ENCODE results near the gene MACROD2. TPM values are rescaled to one million over a fixed set of nuclear protein-coding genes. Genes with fewer than 3 reads are reported as not detected.

MACROD2 gene
- total and polyA plus RNA-seq, 2 experiments from 2014 or later = 2.8 to 4.3 TPM

- no peaks in the 10 kb centered on the region for H3K79me2 ChIP-seq (replicated peaks; ENCODE audit: insufficient read depth)
- TF ChIP-seq, protein P1, sequence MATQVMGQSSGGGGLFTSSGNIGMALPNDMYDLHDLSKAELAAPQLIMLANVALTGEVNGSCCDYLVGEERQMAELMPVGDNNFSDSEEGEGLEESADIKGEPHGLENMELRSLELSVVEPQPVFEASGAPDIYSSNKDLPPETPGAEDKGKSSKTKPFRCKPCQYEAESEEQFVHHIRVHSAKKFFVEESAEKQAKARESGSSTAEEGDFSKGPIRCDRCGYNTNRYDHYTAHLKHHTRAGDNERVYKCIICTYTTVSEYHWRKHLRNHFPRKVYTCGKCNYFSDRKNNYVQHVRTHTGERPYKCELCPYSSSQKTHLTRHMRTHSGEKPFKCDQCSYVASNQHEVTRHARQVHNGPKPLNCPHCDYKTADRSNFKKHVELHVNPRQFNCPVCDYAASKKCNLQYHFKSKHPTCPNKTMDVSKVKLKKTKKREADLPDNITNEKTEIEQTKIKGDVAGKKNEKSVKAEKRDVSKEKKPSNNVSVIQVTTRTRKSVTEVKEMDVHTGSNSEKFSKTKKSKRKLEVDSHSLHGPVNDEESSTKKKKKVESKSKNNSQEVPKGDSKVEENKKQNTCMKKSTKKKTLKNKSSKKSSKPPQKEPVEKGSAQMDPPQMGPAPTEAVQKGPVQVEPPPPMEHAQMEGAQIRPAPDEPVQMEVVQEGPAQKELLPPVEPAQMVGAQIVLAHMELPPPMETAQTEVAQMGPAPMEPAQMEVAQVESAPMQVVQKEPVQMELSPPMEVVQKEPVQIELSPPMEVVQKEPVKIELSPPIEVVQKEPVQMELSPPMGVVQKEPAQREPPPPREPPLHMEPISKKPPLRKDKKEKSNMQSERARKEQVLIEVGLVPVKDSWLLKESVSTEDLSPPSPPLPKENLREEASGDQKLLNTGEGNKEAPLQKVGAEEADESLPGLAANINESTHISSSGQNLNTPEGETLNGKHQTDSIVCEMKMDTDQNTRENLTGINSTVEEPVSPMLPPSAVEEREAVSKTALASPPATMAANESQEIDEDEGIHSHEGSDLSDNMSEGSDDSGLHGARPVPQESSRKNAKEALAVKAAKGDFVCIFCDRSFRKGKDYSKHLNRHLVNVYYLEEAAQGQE (IDR thresholded peaks at IDR 0.05; ENCODE audit: unreplicated experiment) = no peak
- no peak for TF ChIP-seq CREB1 (CRISPR knock-in tag; IDR thresholded peaks at IDR 0.05; ENCODE audit: low read depth)
- TF ChIP-seq JUNB (IDR thresholded peaks at IDR 0.05; ENCODE audit: unreplicated experiment) = no peak
- no peak for TF ChIP-seq ZNF331 (CRISPR knock-in tag; IDR thresholded peaks at IDR 0.05; ENCODE audit: low read depth)
- TF ChIP-seq POLR2AphosphoS5 (IDR thresholded peaks at IDR 0.05; ENCODE audit: low read depth) = no peak
- TF ChIP-seq STAT1 (IDR thresholded peaks at IDR 0.05; ENCODE audit: unreplicated experiment) = no peak
- no peak for TF ChIP-seq EZH2 (IDR thresholded peaks at IDR 0.05; ENCODE audit: low read depth, unreplicated experiment)
- TF ChIP-seq ZNF114 (CRISPR knock-in tag; IDR thresholded peaks at IDR 0.05) = no peak
- TF ChIP-seq, protein P2, sequence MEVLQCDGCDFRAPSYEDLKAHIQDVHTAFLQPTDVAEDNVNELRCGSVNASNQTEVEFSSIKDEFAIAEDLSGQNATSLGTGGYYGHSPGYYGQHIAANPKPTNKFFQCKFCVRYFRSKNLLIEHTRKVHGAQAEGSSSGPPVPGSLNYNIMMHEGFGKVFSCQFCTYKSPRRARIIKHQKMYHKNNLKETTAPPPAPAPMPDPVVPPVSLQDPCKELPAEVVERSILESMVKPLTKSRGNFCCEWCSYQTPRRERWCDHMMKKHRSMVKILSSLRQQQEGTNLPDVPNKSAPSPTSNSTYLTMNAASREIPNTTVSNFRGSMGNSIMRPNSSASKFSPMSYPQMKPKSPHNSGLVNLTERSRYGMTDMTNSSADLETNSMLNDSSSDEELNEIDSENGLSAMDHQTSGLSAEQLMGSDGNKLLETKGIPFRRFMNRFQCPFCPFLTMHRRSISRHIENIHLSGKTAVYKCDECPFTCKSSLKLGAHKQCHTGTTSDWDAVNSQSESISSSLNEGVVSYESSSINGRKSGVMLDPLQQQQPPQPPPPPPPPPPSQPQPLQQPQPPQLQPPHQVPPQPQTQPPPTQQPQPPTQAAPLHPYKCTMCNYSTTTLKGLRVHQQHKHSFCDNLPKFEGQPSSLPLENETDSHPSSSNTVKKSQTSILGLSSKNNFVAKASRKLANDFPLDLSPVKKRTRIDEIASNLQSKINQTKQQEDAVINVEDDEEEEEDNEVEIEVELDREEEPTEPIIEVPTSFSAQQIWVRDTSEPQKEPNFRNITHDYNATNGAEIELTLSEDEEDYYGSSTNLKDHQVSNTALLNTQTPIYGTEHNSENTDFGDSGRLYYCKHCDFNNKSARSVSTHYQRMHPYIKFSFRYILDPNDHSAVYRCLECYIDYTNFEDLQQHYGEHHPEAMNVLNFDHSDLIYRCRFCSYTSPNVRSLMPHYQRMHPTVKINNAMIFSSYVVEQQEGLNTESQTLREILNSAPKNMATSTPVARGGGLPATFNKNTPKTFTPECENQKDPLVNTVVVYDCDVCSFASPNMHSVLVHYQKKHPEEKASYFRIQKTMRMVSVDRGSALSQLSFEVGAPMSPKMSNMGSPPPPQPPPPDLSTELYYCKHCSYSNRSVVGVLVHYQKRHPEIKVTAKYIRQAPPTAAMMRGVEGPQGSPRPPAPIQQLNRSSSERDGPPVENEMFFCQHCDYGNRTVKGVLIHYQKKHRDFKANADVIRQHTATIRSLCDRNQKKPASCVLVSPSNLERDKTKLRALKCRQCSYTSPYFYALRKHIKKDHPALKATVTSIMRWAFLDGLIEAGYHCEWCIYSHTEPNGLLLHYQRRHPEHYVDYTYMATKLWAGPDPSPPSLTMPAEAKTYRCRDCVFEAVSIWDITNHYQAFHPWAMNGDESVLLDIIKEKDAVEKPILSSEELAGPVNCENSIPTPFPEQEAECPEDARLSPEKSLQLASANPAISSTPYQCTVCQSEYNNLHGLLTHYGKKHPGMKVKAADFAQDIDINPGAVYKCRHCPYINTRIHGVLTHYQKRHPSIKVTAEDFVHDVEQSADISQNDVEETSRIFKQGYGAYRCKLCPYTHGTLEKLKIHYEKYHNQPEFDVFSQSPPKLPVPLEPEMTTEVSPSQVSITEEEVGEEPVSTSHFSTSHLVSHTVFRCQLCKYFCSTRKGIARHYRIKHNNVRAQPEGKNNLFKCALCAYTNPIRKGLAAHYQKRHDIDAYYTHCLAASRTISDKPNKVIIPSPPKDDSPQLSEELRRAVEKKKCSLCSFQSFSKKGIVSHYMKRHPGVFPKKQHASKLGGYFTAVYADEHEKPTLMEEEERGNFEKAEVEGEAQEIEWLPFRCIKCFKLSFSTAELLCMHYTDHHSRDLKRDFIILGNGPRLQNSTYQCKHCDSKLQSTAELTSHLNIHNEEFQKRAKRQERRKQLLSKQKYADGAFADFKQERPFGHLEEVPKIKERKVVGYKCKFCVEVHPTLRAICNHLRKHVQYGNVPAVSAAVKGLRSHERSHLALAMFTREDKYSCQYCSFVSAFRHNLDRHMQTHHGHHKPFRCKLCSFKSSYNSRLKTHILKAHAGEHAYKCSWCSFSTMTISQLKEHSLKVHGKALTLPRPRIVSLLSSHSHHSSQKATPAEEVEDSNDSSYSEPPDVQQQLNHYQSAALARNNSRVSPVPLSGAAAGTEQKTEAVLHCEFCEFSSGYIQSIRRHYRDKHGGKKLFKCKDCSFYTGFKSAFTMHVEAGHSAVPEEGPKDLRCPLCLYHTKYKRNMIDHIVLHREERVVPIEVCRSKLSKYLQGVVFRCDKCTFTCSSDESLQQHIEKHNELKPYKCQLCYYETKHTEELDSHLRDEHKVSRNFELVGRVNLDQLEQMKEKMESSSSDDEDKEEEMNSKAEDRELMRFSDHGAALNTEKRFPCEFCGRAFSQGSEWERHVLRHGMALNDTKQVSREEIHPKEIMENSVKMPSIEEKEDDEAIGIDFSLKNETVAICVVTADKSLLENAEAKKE (CRISPR knock-in tag; IDR thresholded peaks at IDR 0.05) = no peak
- TF ChIP-seq EZH2phosphoT487 (IDR thresholded peaks at IDR 0.05; ENCODE audit: unreplicated experiment) = no peak
- TF ChIP-seq, protein P3, sequence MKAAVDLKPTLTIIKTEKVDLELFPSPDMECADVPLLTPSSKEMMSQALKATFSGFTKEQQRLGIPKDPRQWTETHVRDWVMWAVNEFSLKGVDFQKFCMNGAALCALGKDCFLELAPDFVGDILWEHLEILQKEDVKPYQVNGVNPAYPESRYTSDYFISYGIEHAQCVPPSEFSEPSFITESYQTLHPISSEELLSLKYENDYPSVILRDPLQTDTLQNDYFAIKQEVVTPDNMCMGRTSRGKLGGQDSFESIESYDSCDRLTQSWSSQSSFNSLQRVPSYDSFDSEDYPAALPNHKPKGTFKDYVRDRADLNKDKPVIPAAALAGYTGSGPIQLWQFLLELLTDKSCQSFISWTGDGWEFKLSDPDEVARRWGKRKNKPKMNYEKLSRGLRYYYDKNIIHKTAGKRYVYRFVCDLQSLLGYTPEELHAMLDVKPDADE (IDR thresholded peaks at IDR 0.05) = no peak
- TF ChIP-seq CTCF (conservative IDR thresholded peaks at IDR 0.05; ENCODE audit: low read depth in 2 of 2) = no peak
- no peak for TF ChIP-seq NANOG (IDR thresholded peaks at IDR 0.05; ENCODE audit: borderline replicate concordance)
- DNase-seq (ENCODE audit: low spot score) (no peak), ATAC-seq (no peak)
- no peak overlapping the region for H3K27ac Mint-ChIP-seq
- no peak overlapping the region for H3K27ac ChIP-seq (ENCODE audit: low read depth)
- no peak overlapping the region for H3K4me3 ChIP-seq
- H3K4me1 Mint-ChIP-seq = no peaks in the 10 kb centered on the region
- no peaks in the 10 kb centered on the region for H3K36me3 Mint-ChIP-seq (ENCODE audit: low read depth)
- H2AFZ ChIP-seq = no peak overlapping the region
- peaks cover 3% of the 10 kb centered on the region; the same call in 1 of the 2 replicates for H3K9me2 ChIP-seq (ENCODE audit: insufficient read depth)
- H3K36me3 ChIP-seq (ENCODE audit: insufficient read depth) = no peaks in the 10 kb centered on the region
- H3F3A ChIP-seq (replicated peaks; ENCODE audit: low read depth) = no peaks in the 10 kb centered on the region
- no peaks in the 10 kb centered on the region for H4K20me1 ChIP-seq (replicated peaks; ENCODE audit: insufficient read depth)
- no peak overlapping the region for H3K4me3 Mint-ChIP-seq
- no peaks in the 10 kb centered on the region for H3K4me1 ChIP-seq (ENCODE audit: insufficient read depth)
- no peak overlapping the region for H3K4me2 ChIP-seq
- peaks cover 2% of the 10 kb centered on the region for H3K27me3 Mint-ChIP-seq (ENCODE audit: insufficient read depth, low read depth, poor library complexity)
- no peaks in the 10 kb centered on the region for H3K27me3 ChIP-seq (ENCODE audit: insufficient read depth)
- peaks cover 2% of the 10 kb centered on the region; the same call in 1 of the 3 replicates for H3K9me3 Mint-ChIP-seq
Measured at GRCh38 chr20:14991023-14991422, 995.7 kb downstream of the MACROD2 start.

Measured in GM23338 (cell line).